Gastrocnemius medialis (tissue), 4 donors: Measurements from ENCODE around the gene MRPL39.

Experiments used
- CTCF ChIP-seq, 5 experiments: fragments of 450-650 bp in 3 of 5; fragments of 200-600 bp in 2 of 5; sonication (generic) in 2 of 5; IDR thresholded peaks in 4 of 5; conservative IDR thresholded peaks in 1 of 5; 1 replicate in 4 of 5; 2 replicates in 1 of 5; pipeline ENCODE4 v1.5.1; 2016 to 2019; ENCODE audit warnings: antibody characterized with exemption in 5 of 5, mild to moderate bottlenecking in 3 of 5, moderate library complexity in 3 of 5
- POLR2A ChIP-seq, 2 donors: fragments of 450-650 bp; IDR thresholded peaks; one replicate each; pipeline ENCODE4 v1.6.1; 2017; ENCODE audit warnings: antibody characterized with exemption in 2 of 2, mild to moderate bottlenecking in 2 of 2, moderate library complexity in 2 of 2

GRCh38 chr21:25589887-25590286, 17.4 kb downstream of the MRPL39 start:
- TF ChIP-seq CTCF (IDR thresholded peaks at IDR 0.05 in 4 of 5, conservative IDR thresholded peaks at IDR 0.05 in 1 of 5) = no peak
- no peak for TF ChIP-seq POLR2A (IDR thresholded peaks at IDR 0.05)
